Stimulated activated CD4-positive, alpha-beta T cell treated with anti-CD3 and anti-CD28 coated beads, Interleukin-12 subunit alpha, Interleukin-12 subunit beta, amount 100 ng/mL, for 24 hours (primary cell): ENCODE data around the gene TMEM59L.

Experiments used
- DNase-seq, 2 experiments: peaks; one replicate each; pipeline ENCODE4 v3.0.0-alpha.2; 2020; ENCODE audit warnings: low read depth in 2 of 2

Gene TMEM59L

DNA sequence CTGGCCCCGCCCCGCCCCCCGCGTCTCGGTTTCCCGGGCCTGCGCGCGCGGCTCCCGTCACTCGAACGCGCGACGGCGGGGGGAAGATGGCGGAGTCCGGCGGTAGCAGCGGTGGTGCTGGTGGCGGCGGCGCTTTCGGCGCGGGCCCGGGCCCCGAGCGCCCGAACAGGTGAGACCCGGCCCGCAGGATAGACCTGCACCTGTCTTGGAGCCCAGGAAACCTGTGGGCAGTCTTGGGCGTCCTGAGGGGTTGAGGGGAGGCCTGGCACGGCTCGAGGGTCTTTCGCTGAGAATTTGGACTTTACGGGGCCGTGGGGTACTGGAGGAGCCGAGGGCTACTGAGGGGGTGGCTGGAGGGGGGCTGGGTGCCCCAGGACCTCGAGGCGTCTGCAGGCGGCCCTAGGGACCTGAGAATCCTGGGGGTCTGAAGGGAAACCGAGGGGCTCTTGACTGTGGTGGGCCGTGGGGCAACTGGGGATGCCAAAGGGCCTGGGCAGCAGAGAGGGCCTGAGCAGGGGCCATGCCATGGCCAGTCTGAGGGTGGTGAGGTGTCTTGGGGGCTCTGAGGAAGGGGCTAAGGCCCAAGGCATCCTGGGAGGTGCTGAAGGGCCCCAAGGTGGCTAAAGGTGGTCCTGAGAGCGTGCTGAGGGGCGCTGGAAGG lies 24.4 kb downstream of the TMEM59L start, which contains the start of gene KLHL26:
TSS of gene KLHL26 (plus strand) at position 60 of the 661 bp plus-strand sequence. CDS start at position 87, 27 bp downstream.
- no peak for DNase-seq

DNA sequence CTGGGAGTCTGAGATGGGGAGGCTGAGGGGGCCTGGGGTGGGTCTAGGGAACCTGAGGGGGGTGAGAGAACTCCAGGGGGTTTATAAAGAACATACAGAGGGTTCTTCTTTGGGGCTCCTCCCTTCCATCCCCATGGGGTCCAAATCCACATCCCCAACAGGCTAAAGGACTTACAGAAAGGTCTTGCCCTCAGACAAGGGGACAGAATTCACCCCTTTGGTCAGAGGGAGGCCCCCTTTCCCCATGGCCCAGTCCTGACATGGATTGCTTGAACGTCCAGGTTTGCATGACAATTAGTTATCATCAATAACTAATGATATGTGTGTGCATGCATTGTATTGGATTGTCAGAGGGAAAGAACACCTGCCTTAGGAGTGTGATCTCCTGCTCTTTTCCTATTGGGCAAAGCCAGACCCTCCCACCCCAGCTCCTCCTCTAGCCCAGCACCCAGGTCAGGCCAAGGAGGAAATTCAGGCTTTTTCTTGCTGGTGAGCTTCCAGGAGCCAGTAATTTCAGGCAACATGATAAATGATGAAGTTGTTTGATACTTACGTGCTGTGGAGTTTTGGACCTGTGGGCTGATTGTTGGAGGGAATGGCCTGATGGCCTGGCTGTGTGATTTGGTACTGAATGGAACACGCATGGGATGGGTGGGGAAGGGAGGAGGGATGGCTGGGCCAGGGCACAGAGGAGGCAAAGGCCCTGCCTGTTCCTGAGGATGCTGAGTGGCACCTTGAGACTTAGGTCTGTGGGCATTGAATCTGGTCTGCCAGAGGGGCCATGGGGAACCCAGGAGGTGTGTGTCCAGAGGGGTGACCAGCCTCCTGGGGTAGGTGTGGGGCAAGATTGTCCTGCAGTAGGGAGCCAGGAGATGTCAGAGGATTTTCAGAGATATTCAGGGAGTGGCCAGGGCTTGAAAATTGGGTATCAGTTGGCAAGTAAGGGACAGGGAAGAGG lies 25.3 kb downstream of the TMEM59L start:
- no peak for DNase-seq

DNA sequence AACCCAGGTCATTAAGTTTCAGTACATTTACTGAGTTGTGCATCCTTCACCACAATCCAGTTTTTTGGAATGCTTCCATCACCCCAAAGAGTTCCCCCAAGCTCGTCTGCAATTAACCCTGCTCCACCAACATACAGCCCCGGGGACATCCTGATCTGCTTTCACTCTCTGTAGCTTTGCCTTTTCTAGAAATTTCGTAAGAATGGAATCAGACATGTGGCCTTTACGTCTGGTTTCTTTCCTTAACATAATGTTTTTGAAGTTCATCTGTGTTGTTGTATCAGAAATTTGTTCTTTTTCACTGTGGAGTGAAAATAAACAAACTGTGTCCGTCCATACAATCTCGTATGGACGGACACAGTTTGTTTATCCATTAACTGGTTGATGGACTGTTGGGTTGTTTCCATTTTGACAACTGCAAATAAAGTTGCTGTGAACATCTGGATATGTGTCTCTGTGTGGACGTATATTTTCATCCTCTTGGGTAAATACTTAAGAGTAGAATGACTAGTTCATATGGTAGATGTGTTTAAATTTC lies 27.1 kb downstream of the TMEM59L start:
- DNase-seq: no peak

DNA sequence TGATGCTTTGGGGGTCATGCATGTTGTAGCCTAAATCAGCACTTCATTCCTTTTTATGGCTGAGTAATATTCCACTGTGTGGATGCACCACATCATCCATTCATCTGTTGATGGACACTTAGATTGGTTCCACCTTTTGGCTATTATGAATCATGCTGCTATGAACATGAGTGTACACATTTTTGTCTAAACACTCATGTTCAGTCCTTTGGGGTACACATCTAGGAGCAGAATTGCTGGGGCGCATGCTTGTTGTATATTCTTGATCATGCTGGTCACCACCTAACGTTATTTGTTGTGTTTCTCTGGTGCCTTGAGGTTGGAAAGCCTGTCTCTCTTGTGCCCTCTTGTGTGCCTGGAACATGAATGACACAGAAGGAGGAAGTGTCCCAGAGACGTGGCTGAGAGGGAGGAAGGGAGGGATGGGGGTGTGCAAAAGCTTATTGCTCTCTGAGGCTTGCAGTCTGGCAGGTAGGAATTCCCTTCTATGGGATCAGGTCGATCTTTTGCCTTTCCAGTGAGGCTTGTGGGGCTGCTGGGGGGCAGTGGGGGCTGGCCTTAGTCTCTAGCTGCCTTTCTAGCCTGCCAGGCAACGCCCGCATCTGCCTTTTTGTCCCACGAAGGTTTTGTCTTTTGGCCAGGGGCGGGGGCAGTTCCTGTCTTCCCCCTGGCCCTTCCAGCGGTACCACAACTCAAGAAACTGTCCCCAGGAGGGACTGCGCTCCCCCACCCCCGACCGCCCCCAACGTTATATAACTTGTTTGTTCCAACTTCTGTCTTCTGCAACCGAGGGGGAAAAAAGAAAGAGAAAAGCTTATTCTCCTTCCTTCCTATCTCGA lies 31.7 kb downstream of the TMEM59L start:
- DNase-seq: no peak

DNA sequence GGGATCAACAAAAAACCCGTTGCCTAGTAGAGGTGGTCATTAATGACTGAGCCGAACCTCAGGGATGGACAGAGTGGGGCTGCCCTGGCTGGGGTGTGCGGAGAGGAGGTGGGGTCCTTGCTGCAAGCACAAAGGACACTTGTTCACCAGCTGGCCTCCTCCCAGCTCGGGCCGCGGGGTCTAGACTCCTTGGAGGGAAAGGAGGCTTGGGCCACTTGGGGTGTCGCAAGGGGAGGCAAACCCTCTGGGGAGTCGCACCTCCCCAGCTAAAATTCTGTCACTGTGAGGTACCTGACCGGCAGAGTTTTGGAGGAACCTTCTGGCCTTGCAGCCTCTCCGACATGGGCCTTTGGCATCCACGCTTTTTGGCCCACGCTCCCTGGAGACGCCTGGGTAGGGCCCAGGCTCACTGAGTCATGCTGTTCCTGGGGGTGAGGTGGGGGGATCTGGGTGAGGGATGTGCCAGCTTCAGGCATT lies 32.4 kb downstream of the TMEM59L start:
- DNase-seq: no peak

DNA sequence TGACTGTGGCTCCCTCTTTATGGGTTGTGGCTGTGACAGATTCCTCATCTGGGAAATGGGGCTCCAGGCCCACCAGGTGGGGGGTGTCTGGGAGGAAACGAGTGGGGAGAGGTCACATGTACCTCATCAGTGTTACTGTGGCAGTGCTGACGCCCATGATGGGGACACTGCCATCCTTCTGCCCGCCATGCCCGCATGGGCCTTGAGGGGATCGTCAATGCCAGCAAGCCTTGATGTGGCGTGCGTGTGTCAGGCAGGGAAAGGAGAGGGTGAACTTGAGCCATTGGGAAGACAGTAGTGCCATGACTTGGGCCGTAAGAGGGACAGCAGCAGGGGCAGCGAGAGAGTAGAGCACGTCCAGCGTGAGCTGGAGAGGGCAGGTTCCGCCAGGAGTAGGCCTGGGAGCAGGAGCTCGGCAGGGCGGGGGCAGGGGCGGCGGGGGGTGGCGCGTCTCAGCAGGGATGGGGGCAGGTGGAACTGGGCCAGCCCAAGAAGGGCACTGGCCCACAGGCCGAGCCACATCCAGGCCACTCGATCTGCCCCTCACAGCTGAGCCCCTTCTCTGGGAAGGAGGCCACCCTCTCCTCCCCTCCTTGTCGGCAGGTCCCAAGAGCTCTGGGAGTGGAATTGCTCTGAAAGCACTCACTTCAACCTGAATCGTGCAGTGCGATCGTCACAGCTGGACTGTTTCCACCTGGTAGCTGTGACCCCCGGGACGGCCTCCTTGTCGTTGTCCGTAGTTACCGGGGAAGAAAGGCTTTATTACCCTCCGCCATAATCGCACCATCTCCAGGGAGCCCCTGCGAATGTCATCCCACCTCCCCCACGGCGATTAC lies 34.1 kb downstream of the TMEM59L start:
- no peak for DNase-seq

DNA sequence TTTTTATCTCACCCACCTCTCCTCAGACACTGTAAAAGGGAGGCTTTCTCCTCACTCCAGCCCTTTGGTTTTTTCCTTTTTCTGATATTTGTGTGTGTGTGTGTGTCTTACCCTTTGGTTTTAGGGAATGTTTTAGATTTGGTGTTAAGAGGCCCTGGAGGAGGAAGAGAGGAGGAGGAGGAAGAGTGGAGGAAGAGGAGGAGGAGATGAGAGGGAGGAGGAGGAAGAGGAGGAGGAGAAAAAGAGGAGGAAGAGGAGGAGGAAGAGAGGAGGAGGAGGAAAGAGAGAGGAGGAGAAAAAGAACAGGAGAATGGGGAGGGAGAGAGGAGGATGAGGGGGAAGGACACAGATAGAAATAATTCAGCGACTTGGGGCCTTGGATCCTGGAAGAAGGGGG lies 34.7 kb downstream of the TMEM59L start:
- DNase-seq: no peak

DNA sequence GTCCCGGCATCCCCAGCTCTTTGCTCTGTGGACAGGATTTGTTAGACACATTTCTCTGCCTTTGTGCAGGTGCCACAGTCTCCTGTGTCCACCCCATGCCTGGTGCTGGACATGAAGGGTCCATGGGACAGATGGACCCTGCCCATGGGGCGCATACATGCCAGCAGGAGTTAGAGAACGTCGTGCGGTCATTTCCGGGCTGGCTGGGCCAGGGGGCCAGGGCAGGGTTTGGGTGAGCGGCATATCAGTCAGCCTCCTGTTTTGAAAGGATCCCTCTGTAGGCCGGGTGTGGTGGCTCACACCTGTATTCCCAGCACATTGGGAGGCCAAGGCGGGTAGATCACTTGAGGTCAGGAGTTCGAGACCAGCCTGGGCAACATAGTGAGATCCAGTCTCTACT lies 35.1 kb downstream of the TMEM59L start:
- no peak for DNase-seq

DNA sequence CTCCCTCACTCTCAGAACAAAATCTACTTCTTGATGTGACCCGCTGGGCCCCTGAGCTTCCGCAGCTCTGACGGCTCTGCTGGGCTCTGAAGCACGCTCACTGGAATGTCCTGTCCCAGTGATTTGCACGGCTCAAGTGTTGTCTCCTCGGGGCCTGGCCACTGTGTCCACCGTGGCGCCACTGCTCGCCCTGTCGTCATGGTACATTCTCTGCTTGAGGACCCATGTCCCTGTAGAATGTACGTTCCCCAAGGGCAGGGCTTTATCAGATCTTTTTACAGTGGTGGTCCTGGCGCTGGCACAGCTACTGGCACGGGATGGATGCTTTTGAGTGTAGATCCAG lies 36.3 kb downstream of the TMEM59L start:
- no peak for DNase-seq

DNA sequence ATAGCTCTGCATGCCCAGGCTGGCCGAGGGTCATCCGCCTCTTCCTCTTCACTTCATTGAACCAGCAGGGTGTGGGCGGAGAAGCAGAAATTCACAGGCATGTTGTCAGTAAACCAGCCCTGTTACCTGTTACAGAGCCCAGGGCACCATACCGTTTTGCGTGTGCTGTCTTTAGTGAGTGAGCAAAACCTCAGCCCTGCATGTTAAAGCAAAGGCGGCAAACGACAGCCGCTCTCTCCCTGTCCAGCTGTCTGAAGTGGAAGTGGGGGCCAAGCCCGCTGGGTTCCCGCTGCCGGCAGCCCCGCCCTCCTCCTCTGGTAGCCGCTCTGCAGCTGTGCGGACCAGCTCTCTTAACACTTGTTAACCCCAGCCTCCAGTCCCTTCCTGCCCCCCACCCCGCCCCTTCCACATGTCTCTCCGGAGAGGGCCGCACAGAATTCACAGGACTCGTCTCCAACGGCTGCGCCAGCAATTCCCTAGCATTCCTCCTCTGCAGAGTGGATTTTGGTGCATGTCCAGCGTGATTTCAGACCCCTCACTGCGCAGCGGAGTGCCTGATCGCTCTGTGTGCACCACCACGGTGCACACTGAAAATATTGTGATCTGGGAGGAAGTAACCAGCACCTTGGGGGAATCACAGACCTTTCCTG lies 36.8 kb downstream of the TMEM59L start:
- no peak for DNase-seq

DNA sequence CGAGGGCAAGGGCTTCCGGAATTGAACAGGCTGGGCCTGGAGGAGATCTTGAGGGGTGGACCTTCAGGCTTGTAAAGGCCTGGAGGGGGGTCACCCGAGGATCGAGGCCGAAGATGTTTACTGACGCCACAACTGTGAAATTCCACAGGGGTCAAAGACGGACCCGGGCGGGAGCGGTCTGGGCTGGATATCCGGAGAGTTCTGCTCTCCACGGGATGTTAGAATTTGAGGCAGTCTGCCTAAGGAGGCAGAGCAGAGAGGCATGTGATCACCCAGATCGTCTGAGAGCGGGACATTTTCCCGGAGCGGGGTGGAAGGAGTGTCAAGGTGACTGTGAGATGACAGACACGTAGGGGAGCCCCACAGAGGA lies 37.3 kb downstream of the TMEM59L start:
- no peak for DNase-seq

DNA sequence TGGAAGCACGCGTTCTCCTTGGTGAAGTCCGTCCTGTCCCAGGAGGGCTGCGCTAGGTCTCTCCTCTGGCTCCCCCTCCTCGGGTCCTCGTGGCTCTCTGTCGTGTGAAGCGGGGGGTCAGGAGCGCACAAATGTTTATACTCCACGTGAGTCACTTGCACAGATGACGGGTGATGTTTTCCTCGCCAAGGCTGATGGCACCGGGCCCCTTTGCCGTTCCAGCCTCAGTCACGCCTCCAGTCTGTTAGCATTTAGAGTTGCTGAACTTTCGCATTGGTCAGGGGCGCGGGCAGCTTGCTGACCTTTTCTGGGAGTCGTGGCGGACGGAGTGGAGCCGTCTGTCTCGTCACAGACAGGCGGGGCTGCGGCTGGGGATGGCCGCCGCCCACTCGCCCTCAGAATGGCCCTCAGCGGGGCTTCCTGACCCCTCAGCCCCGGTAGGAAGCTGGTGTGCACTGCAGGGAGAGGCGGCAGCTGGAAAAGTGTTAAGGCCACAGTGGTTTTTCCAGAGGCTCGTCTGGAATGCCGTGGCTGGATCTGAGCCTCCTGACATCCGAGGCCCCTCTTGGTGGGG lies 37.9 kb downstream of the TMEM59L start:
- no peak for DNase-seq

DNA sequence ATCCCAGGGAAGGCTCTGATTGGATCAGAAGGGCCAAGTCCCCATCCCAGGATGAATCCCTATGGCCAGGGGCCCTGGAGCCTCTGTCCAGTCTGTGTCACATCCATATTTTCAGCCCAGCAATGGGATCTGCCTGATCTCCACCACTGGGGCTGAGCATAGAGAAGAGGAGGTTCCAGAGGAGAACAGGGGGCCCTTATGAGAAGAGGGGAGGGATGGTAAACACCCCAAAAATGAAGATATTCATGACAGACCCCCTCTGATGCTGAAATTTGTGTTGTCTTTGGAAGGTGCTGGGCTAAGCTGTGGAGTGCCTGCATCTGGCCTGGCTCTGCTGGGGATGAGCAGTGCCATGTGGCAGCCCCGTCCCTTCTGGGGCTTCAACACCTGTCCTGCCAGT lies 38.6 kb downstream of the TMEM59L start:
- DNase-seq: no peak

DNA sequence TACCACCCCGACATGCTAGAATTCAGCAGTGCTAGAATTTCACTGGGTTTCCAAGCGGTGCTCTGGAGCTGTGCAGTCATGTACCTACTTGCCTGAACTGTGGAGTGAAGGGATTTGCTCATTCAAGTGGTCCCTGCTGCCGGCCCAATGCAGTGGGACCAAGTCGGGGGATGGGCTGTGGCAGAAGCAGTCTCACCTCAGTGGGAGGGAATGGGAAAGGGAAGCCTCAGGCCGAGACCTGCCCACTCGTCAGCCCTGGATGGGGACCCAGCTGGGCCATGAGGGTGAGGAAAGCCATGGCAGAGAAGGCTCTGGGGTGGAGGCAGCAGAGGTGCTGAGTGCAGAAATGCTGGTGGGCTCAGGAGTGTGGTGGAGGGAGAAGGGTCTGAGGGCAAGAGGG lies 39.1 kb downstream of the TMEM59L start:
- no peak for DNase-seq

DNA sequence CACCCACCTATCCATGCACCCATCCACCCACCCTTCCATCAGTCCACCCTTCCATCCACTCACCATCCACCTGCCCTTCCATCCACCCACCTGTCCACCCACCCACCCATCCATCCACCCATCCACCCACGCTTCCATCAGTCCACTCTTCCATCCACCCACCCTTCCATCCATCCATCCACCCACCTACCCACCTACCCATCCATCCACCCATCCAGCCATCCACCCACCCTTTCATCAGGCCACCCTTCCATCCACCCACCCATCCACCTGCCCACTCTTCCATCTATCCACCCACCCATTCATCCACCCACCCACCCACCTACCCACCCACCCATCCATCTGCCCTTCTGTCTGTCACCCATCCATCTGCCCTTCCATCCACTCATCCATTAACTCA lies 41.2 kb downstream of the TMEM59L start:
- no peak for DNase-seq

DNA sequence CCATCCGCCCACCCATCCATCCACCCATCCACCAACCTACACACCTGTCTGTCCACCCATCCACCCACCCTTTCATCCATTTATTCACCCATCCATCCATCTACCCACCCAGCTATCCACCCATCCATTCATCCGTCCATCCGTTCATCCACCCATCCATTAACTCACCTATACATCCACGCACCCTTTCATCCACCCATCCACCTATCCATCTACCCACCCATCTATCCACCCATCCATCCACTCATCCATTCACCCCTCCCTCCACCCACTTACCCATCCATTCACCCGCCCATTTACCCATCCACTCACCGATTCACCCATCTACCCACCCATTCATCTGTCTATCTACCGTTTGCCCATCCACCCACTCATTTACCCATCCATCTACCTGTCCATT lies 41.8 kb downstream of the TMEM59L start:
- no peak for DNase-seq

DNA sequence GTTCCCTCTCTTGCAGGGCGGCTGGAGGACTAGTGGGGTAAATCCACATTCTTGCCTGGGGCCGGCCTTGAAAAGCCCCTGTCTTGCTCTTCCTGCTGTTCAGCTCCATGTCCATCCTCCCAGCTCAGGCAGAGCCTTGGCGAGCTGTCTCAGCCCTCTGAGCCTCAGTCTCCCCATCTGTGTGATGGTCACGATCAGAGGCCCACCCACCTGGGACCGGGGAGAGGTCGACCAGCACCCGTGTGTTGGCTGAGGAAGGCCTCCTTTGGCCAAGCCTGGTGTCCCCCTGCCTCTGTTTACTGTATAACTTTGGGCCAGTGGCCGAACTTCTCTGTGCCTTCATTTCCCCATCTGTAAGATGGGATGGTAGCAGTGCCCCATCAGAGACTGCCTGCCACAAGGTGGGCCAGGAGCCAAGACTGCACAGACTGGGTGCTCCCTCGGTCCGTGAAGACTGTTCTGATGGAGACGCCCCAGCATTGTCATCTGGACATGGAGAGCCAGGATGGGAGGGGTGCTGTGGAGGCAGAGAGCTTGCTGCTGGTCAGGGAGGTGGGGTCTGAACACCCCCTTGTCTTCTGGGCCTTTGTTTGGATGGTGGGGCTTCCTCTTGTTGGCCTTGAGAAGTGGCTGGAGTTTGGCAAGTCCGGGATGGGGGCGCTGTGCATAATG lies 42.6 kb downstream of the TMEM59L start:
- DNase-seq: no peak

DNA sequence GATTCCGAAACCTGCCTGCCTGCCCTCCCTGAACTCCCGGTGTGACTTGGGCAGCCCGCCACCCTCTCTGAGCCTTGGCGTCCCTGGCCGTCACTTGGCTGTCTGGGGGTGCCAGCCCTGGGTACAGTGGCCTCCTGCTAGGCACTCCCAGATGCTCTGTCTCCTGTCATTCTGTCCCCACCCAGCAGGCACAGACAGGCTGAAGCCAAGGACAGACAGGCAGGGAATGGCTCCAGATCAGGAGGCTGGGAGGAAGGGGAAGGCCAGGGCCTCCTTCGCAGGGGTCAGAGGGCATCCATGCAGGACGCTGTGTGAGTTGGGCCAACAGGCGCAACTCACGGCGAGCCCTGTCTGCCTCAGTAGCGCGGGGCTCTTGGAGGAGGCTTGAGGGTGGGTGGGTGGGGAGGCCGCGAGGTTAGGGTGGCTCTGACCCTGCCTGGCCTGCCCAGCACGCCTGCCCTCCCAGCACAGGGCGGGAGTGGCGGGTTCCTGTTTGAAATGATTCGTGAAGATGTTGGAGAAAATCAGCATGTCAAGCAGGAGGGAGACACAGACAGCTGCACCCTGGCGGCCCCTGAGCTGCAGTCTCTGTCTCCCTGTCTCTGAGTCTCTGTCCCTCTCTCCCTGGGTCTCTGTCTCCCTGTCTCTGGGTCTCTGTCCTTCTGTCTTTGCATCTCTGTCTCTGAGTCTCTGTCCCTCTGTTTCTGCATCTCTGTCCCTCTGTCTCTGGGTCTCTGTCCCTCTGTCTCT lies 43.8 kb downstream of the TMEM59L start:
- no peak for DNase-seq
